Body of pancreas (tissue), 4 donors: ENCODE measurements around the gene WIPF2. TPM values are rescaled to one million over a fixed set of nuclear protein-coding genes. Genes with fewer than 3 reads are reported as not detected.
"Not testable (repeated sequence)": the region's sequence is repeated elsewhere in the genome, so short reads cannot be mapped to it uniquely, and the experiment has no call there.

Experiments
- ATAC-seq: fragments of 150-250 bp; one replicate; pipeline ENCODE4 v1.9.1; 2016
- DNase-seq, 4 donors: peaks; one replicate each; pipeline ENCODE4 v3.0.0-alpha.2; 2019
- H3K27ac ChIP-seq, 4 donors: fragments of 200-600 bp; sonication (generic); 1 replicate in 3 of 4; 2 replicates in 1 of 4; pipeline versions ENCODE4 v1.5.1 to v1.6.1; 2016 to 2019; ENCODE audit warnings: mild to moderate bottlenecking in 1 of 4, mixed read lengths in 1 of 4, moderate library complexity in 1 of 4
- H3K27me3 ChIP-seq, 2 donors: fragments of 200-600 bp; sonication (generic); one replicate each; pipeline ENCODE4 v1.6.0; 2016; ENCODE audit warnings: mild to moderate bottlenecking in 1 of 2
- H3K36me3 ChIP-seq, 2 donors: fragments of 200-600 bp; sonication (generic); replicated peaks in 1 of 2; 2 replicates each; pipeline ENCODE4 v1.5.1; 2016; ENCODE audit warnings: low read depth in 2 of 2; ENCODE audit not compliant: insufficient read depth in 1 of 2
- H3K4me1 ChIP-seq: fragments of 200-600 bp; sonication (generic); one replicate; pipeline ENCODE4 v1.6.0; 2016
- H3K4me3 ChIP-seq, 2 donors: fragments of 200-600 bp; sonication (generic); 1 replicate in 1 of 2; 2 replicates in 1 of 2; pipeline ENCODE4 v1.5.1; 2016 to 2019
- H3K9me3 ChIP-seq, 3 donors: fragments of 200-600 bp; sonication (generic); 1 replicate in 2 of 3; 2 replicates in 1 of 3; pipeline ENCODE4 v1.5.1; 2016
- CTCF ChIP-seq, 7 experiments: fragments of 450-650 bp in 4 of 7; fragments of 200-600 bp in 3 of 7; sonication (generic) in 3 of 7; IDR thresholded peaks; one replicate each; pipeline ENCODE4 v1.5.1; 2016 to 2019; ENCODE audit warnings: antibody characterized with exemption in 7 of 7
- POLR2A ChIP-seq, 3 donors: fragments of 450-650 bp; IDR thresholded peaks; one replicate each; pipeline ENCODE4 v1.6.1; 2016; ENCODE audit warnings: antibody characterized with exemption in 3 of 3, mild to moderate bottlenecking in 2 of 3
- WGBS, 2 donors: methylation state at CpG; one replicate each; pipeline ENCODE4 v1.1.5; 2017; 5-methylcytosine and 5-hydroxymethylcytosine counted together
- intact Hi-C: fragments of 100-400 bp; cut with DNase I; formaldehyde crosslinking; loops from one replicate; pipeline ENCODE4 v1.15.1; 2023
- total RNA-seq, 2 donors: library from RNA; depleted of rRNA; stranded (reverse); fragments of >200 nt; gene quantifications; one replicate each; pipeline ENCODE4 v1.1.0, GENCODE V29; 2016

WIPF2 gene
- total RNA-seq, 2 donors from 2014 or later: 4.9 to 7.5 TPM

- no peak for DNase-seq
- Histone ChIP-seq H3K4me1 (peaks cover 15% of the 10 kb centered on the region), H3K36me3 (no peaks in the 10 kb centered on the region), H3K27me3 (no peaks in the 10 kb centered on the region), H3K4me3 (peak overlapping the region in 1 of 2 donors; percentile 75), H3K27ac (peak overlapping the region; percentile 83 to 98 (median 86)), H3K9me3 (no peaks in the 10 kb centered on the region)
- no peak for TF ChIP-seq POLR2A (IDR thresholded peaks at IDR 0.05)
- TF ChIP-seq CTCF (IDR thresholded peaks at IDR 0.05): no peak
- WGBS, 2 donors: 70 to 74% methylated on average over 7 of the region's 7 CpGs
- intact Hi-C loops: no loop called here
- no peak for ATAC-seq
Measured at GRCh38 chr17:40218006-40218739, 931 bp upstream of the WIPF2 start.

GRCh38 chr17:40219594-40220338 is 662 bp downstream of the WIPF2 start:
- Histone ChIP-seq H3K27me3 (no peaks in the 10 kb centered on the region), H3K36me3 (no peaks in the 10 kb centered on the region), H3K4me1 (peaks cover 28% of the 10 kb centered on the region), H3K9me3 (no peaks in the 10 kb centered on the region), H3K4me3 (peak overlapping the region; percentile 51 to 75), H3K27ac (peak overlapping the region; percentile 81 to 98 (median 84))
- DNase-seq: peak; percentile 31 to 51 (median 44)
- intact Hi-C loops: no loop called here
- TF ChIP-seq CTCF (IDR thresholded peaks at IDR 0.05) (no peak), POLR2A (IDR thresholded peaks at IDR 0.05) (no peak)
- ATAC-seq: peak; percentile 25
- 1 to 2% methylated on average over 22 to 24 of the region's 24 CpGs for WGBS, 2 donors

GRCh38 chr17:40224718-40225550 is 5.8 kb downstream of the WIPF2 start:
- TF ChIP-seq POLR2A (IDR thresholded peaks at IDR 0.05): no peak
- TF ChIP-seq CTCF (IDR thresholded peaks at IDR 0.05): no peak
- Histone ChIP-seq H3K36me3 (no peaks in the 10 kb centered on the region), H3K4me1 (peaks cover 34% of the 10 kb centered on the region), H3K27me3 (no peaks in the 10 kb centered on the region), H3K9me3 (no peaks in the 10 kb centered on the region), H3K27ac (peak overlapping the region; percentile 11 to 78 (median 72)), H3K4me3 (no peak overlapping the region)
- intact Hi-C loops: no loop called here
- peak; percentile 35 to 51 (median 42) for DNase-seq
- WGBS, 2 donors: 40% methylated on average over 5 of the region's 5 CpGs
- ATAC-seq: no peak

- H3K36me3 ChIP-seq, H3K27me3 ChIP-seq, DNase-seq, H3K9me3 ChIP-seq, H3K4me3 ChIP-seq, H3K27ac ChIP-seq, intact Hi-C loops, ATAC-seq: not testable (repeated sequence)
- peaks cover 15% of the 10 kb centered on the region for H3K4me1 ChIP-seq
- WGBS, 2 donors: 85 to 89% methylated on average over 14 of the region's 14 CpGs
Measured at GRCh38 chr17:40229146-40229545, 10.0 kb downstream of the WIPF2 start.

GRCh38 chr17:40230670-40231069 is 11.6 kb downstream of the WIPF2 start:
- Histone ChIP-seq H3K4me3 (no peak overlapping the region), H3K27me3 (no peaks in the 10 kb centered on the region), H3K9me3 (no peaks in the 10 kb centered on the region), H3K36me3 (peaks cover 0 to 6% of the 10 kb centered on the region in 2 donors), H3K27ac (no peak overlapping the region), H3K4me1 (peaks cover 4% of the 10 kb centered on the region)
- intact Hi-C loops: no loop called here
- WGBS, 2 donors: 51 to 57% methylated on average over 3 of the region's 3 CpGs
- no peak for ATAC-seq
- DNase-seq: no peak
- no peak for TF ChIP-seq CTCF (IDR thresholded peaks at IDR 0.05)
- no peak for TF ChIP-seq POLR2A (IDR thresholded peaks at IDR 0.05)

GRCh38 chr17:40231928-40232327 is 12.8 kb downstream of the WIPF2 start:
- intact Hi-C loops, H3K27ac ChIP-seq, H3K4me1 ChIP-seq, H3K9me3 ChIP-seq, DNase-seq, H3K27me3 ChIP-seq, H3K36me3 ChIP-seq, H3K4me3 ChIP-seq, ATAC-seq: not testable (repeated sequence)
- WGBS, 2 donors: 91 to 100% methylated on average over 3 to 4 of the region's 4 CpGs
